ENCODE results near the gene MCFD2.

Gene MCFD2

GRCh38 chr2:46898024-46898423 lies 17.6 kb downstream of the MCFD2 start:
- Histone ChIP-seq H3K36me3 (ENCODE audit: insufficient read depth) (no peaks in the 10 kb centered on the region), H3K4me3 (IDR thresholded peaks at IDR 0.05; ENCODE audit: insufficient read depth, low read depth, low read length) (no peak overlapping the region), H3K27ac (no peak overlapping the region), H3K9ac (no peak overlapping the region), H4K20me1 (ENCODE audit: insufficient read depth) (no peaks in the 10 kb centered on the region), H2AFZ (ENCODE audit: low read depth) (no peak overlapping the region), H3K79me2 (ENCODE audit: insufficient read depth, low read depth) (no peaks in the 10 kb centered on the region), H3K4me2 (no peak overlapping the region), H3K27me3 (ENCODE audit: insufficient read depth, low read depth) (no peaks in the 10 kb centered on the region), H3K4me1 (ENCODE audit: low read depth, poor library complexity, severe bottlenecking) (no peaks in the 10 kb centered on the region)
- no peak for TF ChIP-seq CTCF (conservative IDR thresholded peaks at IDR 0.05; ENCODE audit: low read depth, low read length)

- Histone ChIP-seq H3K27ac (no peak overlapping the region), H3K9ac (no peak overlapping the region), H3K27me3 (ENCODE audit: insufficient read depth, low read depth) (no peaks in the 10 kb centered on the region), H3K36me3 (ENCODE audit: insufficient read depth) (no peaks in the 10 kb centered on the region), H3K4me3 (IDR thresholded peaks at IDR 0.05; ENCODE audit: insufficient read depth, low read depth, low read length) (no peak overlapping the region), H2AFZ (ENCODE audit: low read depth) (no peak overlapping the region), H4K20me1 (ENCODE audit: insufficient read depth) (no peaks in the 10 kb centered on the region), H3K4me2 (no peak overlapping the region), H3K4me1 (ENCODE audit: low read depth, poor library complexity, severe bottlenecking) (no peaks in the 10 kb centered on the region), H3K79me2 (ENCODE audit: insufficient read depth, low read depth) (no peaks in the 10 kb centered on the region)
- no peak for TF ChIP-seq CTCF (conservative IDR thresholded peaks at IDR 0.05; ENCODE audit: low read depth, low read length)
Measured at GRCh38 chr2:46893269-46893939, 22.2 kb downstream of the MCFD2 start.

- Histone ChIP-seq H3K4me1 (ENCODE audit: low read depth, poor library complexity, severe bottlenecking) (no peaks in the 10 kb centered on the region), H4K20me1 (ENCODE audit: insufficient read depth) (no peaks in the 10 kb centered on the region), H3K36me3 (ENCODE audit: insufficient read depth) (no peaks in the 10 kb centered on the region), H3K4me2 (no peak overlapping the region), H2AFZ (ENCODE audit: low read depth) (no peak overlapping the region), H3K79me2 (ENCODE audit: insufficient read depth, low read depth) (no peaks in the 10 kb centered on the region), H3K27ac (no peak overlapping the region), H3K4me3 (IDR thresholded peaks at IDR 0.05; ENCODE audit: insufficient read depth, low read depth, low read length) (no peak overlapping the region), H3K9ac (no peak overlapping the region), H3K27me3 (ENCODE audit: insufficient read depth, low read depth) (peaks cover 6% of the 10 kb centered on the region)
- no peak for TF ChIP-seq CTCF (conservative IDR thresholded peaks at IDR 0.05; ENCODE audit: low read depth, low read length)
Measured at GRCh38 chr2:46891956-46892553, 23.6 kb downstream of the MCFD2 start.

- H3K36me3 ChIP-seq (ENCODE audit: insufficient read depth), result no peaks in the 10 kb centered on the region
- H3K27ac ChIP-seq, result no peak overlapping the region
- no peaks in the 10 kb centered on the region for H3K4me1 ChIP-seq (ENCODE audit: low read depth, poor library complexity, severe bottlenecking)
- H3K4me3 ChIP-seq (IDR thresholded peaks at IDR 0.05; ENCODE audit: insufficient read depth, low read depth, low read length), result no peak overlapping the region
- no peak overlapping the region for H3K9ac ChIP-seq
- no peaks in the 10 kb centered on the region for H3K79me2 ChIP-seq (ENCODE audit: insufficient read depth, low read depth)
- no peak overlapping the region for H3K4me2 ChIP-seq
- TF ChIP-seq CTCF (conservative IDR thresholded peaks at IDR 0.05; ENCODE audit: low read depth, low read length), result no peak
- H2AFZ ChIP-seq (ENCODE audit: low read depth), result no peak overlapping the region
- no peaks in the 10 kb centered on the region for H4K20me1 ChIP-seq (ENCODE audit: insufficient read depth)
- peaks cover 31% of the 10 kb centered on the region for H3K27me3 ChIP-seq (ENCODE audit: insufficient read depth, low read depth)
Measured at GRCh38 chr2:46888421-46888952, 27.1 kb downstream of the MCFD2 start.
